Mesodermal cell (in vitro differentiated cells): ENCODE measurements around the gene BBIP1.

Experiments
- H3K27ac ChIP-seq: 2 replicates; pipeline ENCODE4 v1.7.0; 2013; ENCODE audit warnings: mild to moderate bottlenecking, low read depth, low read length, moderate library complexity; ENCODE audit not compliant: severe bottlenecking
- H3K36me3 ChIP-seq: 2 replicates; pipeline ENCODE4 v1.7.1; 2013; ENCODE audit warnings: mild to moderate bottlenecking, low read length, moderate library complexity; ENCODE audit not compliant: control insufficient read depth, insufficient read depth
- H3K4me1 ChIP-seq: one replicate; pipeline ENCODE4 v1.7.1; 2013; ENCODE audit warnings: mild to moderate bottlenecking, low read length; ENCODE audit not compliant: insufficient read depth, control insufficient read depth, poor library complexity, severe bottlenecking
- H3K4me3 ChIP-seq: 2 replicates; pipeline ENCODE4 v1.7.0; 2013; ENCODE audit warnings: low read length, control low read depth, mild to moderate bottlenecking; ENCODE audit not compliant: insufficient read depth, poor library complexity, severe bottlenecking; ENCODE audit errors: extremely low read depth
- H3K9me3 ChIP-seq: 2 replicates; pipeline ENCODE4 v1.7.1; 2013; ENCODE audit warnings: mild to moderate bottlenecking, low read length, moderate library complexity; ENCODE audit not compliant: control insufficient read depth
- WGBS, 2 experiments: methylation state at CpG; one replicate each; pipeline ENCODE4 v1.1.5; 2013; ENCODE audit warnings: missing lambda C conversion rate in 2 of 2; ENCODE audit not compliant: insufficient coverage in 2 of 2; 5-methylcytosine and 5-hydroxymethylcytosine counted together

BBIP1 gene

GRCh38 chr10:110957606-110958005, 38.6 kb upstream of the BBIP1 start:
- no peak overlapping the region for H3K27ac ChIP-seq
- no peaks in the 10 kb centered on the region for H3K36me3 ChIP-seq
- H3K4me3 ChIP-seq, result no peak overlapping the region
- no peaks in the 10 kb centered on the region for H3K4me1 ChIP-seq
- WGBS, 2 experiments, result 100% methylated on average over 1 of the region's 1 CpG; no CpG with 5 or more reads in 1 of the 2 experiments
- H3K9me3 ChIP-seq, result no peaks in the 10 kb centered on the region

DNA sequence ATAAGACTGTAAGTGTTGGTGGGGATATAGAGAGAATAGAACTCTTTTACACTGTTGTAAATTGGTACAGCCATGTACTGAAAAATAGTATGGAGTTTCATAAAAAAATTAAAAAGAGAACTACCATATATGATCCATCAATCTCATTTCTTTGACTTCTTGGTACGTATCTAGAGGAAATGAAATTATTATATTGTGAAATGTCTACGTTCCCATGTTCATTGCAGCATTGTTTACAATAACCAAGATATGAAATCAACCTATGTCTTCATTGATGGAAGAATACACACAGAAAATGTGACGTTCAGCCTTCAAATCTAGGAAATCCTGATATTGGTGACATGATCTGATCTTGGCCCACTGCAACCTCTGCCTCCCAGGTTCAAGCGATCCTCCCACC, 32.4 kb upstream of the BBIP1 start:
- H3K36me3 ChIP-seq, result peaks cover 14% of the 10 kb centered on the region
- no peak overlapping the region for H3K4me3 ChIP-seq
- 85 to 100% methylated on average over 2 of the region's 4 CpGs for WGBS, 2 experiments
- peaks cover 7% of the 10 kb centered on the region for H3K4me1 ChIP-seq
- no peaks in the 10 kb centered on the region for H3K9me3 ChIP-seq
- no peak overlapping the region for H3K27ac ChIP-seq

DNA sequence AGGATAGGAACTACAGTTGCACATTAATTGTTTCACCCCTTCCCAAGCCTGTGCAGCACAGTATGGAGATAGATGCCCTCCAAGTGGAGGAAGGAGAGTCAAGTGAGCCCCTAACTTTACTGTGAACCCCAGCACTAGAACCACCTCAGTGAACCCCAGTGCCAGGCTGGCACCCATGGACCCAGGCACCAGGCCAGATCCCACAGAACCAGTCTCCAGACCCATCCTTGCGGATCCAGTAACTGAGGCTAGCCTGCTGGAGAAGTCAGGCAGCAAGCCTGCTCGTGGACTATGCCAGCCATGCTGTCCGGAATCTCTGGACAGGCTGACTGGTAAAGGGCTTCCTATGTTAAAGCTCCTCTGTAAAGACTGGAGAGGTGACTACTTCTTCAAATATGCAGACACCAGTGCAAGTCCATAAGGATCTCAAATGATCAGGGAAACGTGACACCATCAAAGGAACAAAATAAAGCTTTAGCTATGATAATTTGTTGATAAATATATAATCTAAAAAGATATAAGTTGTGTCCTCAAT, 28.1 kb upstream of the BBIP1 start:
- peaks cover 21% of the 10 kb centered on the region for H3K36me3 ChIP-seq
- no peak overlapping the region for H3K4me3 ChIP-seq
- H3K4me1 ChIP-seq, result peaks cover 10% of the 10 kb centered on the region
- H3K9me3 ChIP-seq, result no peaks in the 10 kb centered on the region
- no peak overlapping the region for H3K27ac ChIP-seq
- 69 to 86% methylated on average over 3 of the region's 4 CpGs for WGBS, 2 experiments

- no peak overlapping the region for H3K4me3 ChIP-seq
- H3K4me1 ChIP-seq, result peaks cover 10% of the 10 kb centered on the region
- 88 to 100% methylated on average over 1 of the region's 1 CpG for WGBS, 2 experiments
- no peaks in the 10 kb centered on the region for H3K9me3 ChIP-seq
- peaks cover 17% of the 10 kb centered on the region for H3K36me3 ChIP-seq
- H3K27ac ChIP-seq, result no peak overlapping the region
Measured at GRCh38 chr10:110946496-110946895, 27.5 kb upstream of the BBIP1 start.

DNA sequence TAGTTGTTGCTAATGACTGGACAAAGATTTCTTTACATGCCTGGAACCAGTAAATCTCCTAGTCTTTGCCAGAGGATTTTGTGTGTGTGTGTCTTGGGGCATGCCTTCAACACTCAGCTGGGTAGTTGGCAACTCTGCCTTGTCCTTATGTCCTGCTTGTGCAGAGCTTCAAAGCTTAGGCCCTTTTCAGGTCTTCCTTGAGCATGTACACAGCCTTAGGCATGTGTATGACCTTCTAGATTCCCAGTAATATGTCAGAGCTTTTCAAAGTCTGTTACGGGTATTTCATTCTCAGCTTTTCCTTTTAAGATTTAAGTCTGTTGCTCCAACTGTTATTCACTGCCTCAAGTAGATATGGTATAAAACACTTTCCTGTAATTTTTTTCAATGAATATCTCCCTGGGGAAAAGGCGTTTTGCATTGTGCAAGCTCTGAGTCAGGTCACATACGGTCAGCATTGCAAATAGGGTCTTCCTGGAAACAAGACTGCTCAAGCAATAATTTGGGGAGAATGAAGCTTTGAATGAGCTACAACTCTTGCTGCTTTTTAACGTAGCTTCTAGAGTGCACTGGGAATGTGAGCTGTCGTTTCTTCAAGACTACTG, 25.9 kb upstream of the BBIP1 start:
- H3K9me3 ChIP-seq, result no peaks in the 10 kb centered on the region

GRCh38 chr10:110939419-110939818, 20.4 kb upstream of the BBIP1 start:
- Histone ChIP-seq H3K9me3 (no peaks in the 10 kb centered on the region), H3K36me3 (peaks cover 22% of the 10 kb centered on the region), H3K4me1 (no peaks in the 10 kb centered on the region), H3K4me3 (no peak overlapping the region), H3K27ac (no peak overlapping the region)
- 100% methylated on average over 1 of the region's 4 CpGs for WGBS, 2 experiments

More for the DNA sequence above, 25.9 kb upstream of the BBIP1 start:
- Histone ChIP-seq H3K4me1 (peaks cover 10% of the 10 kb centered on the region), H3K4me3 (no peak overlapping the region), H3K36me3 (peaks cover 22% of the 10 kb centered on the region), H3K27ac (no peak overlapping the region)
- WGBS, 2 experiments, result 91 to 97% methylated on average over 3 to 5 of the region's 5 CpGs

GRCh38 chr10:110936757-110937156, 17.8 kb upstream of the BBIP1 start:
- Histone ChIP-seq H3K36me3 (peaks cover 8% of the 10 kb centered on the region), H3K9me3 (no peaks in the 10 kb centered on the region), H3K4me1 (peaks cover 3% of the 10 kb centered on the region), H3K4me3 (no peak overlapping the region), H3K27ac (no peak overlapping the region)
- 94 to 96% methylated on average over 17 to 18 of the region's 18 CpGs for WGBS, 2 experiments

- Histone ChIP-seq H3K4me1 (peaks cover 3% of the 10 kb centered on the region), H3K36me3 (no peaks in the 10 kb centered on the region), H3K9me3 (no peaks in the 10 kb centered on the region), H3K4me3 (no peak overlapping the region), H3K27ac (no peak overlapping the region)
- WGBS, 2 experiments, result 100% methylated on average over 1 of the region's 1 CpG; no CpG with 5 or more reads in 1 of the 2 experiments
Measured at GRCh38 chr10:110932505-110933180, 13.7 kb upstream of the BBIP1 start.

- Histone ChIP-seq H3K9me3 (no peaks in the 10 kb centered on the region), H3K27ac (no peak overlapping the region), H3K36me3 (no peaks in the 10 kb centered on the region), H3K4me3 (no peak overlapping the region), H3K4me1 (peaks cover 3% of the 10 kb centered on the region)
- 82 to 91% methylated on average over 1 of the region's 1 CpG for WGBS, 2 experiments
Measured at GRCh38 chr10:110931769-110932381, 12.9 kb upstream of the BBIP1 start.

- no peak overlapping the region for H3K4me3 ChIP-seq
- H3K9me3 ChIP-seq, result no peaks in the 10 kb centered on the region
- 86 to 100% methylated on average over 2 of the region's 2 CpGs for WGBS, 2 experiments
- no peak overlapping the region for H3K27ac ChIP-seq
- H3K36me3 ChIP-seq, result no peaks in the 10 kb centered on the region
- peaks cover 3% of the 10 kb centered on the region for H3K4me1 ChIP-seq
Measured at GRCh38 chr10:110927461-110927860, 8.5 kb upstream of the BBIP1 start.
